Neutrophil (primary cell): ENCODE measurements around the gene ACAN.

ENCODE experiments used
- H3K27ac ChIP-seq: fragments of 200-600 bp; sonication (generic); 2 replicates; pipeline ENCODE4 v1.5.1; 2016; ENCODE audit warnings: mild to moderate bottlenecking, moderate library complexity
- H3K27me3 ChIP-seq: fragments of 200-600 bp; sonication (generic); 2 replicates; pipeline ENCODE4 v1.6.0; 2016; ENCODE audit warnings: mild to moderate bottlenecking
- H3K36me3 ChIP-seq: fragments of 200-600 bp; sonication (generic); 2 replicates; pipeline ENCODE4 v1.5.1; 2017
- H3K4me1 ChIP-seq, 2 experiments: fragments of 200-600 bp in 1 of 2; sonication (generic) in 1 of 2; 1 replicate in 1 of 2; 2 replicates in 1 of 2; pipeline versions ENCODE4 v1.5.1 to v1.6.1; 2013 to 2016; ENCODE audit warnings: low read depth in 1 of 2, low read length in 1 of 2, mild to moderate bottlenecking in 1 of 2, moderate library complexity in 1 of 2; ENCODE audit not compliant: control insufficient read depth in 1 of 2, insufficient read depth in 1 of 2
- H3K4me3 ChIP-seq, 2 experiments: fragments of 200-600 bp in 1 of 2; sonication (generic) in 1 of 2; 1 replicate in 1 of 2; 2 replicates in 1 of 2; pipeline ENCODE4 v1.5.1; 2013 to 2016; ENCODE audit warnings: low read depth in 1 of 2, low read length in 1 of 2, mild to moderate bottlenecking in 1 of 2, moderate library complexity in 1 of 2
- H3K9me3 ChIP-seq: fragments of 200-600 bp; sonication (generic); 2 replicates; pipeline ENCODE4 v1.5.1; 2016
- CTCF ChIP-seq: fragments of 200-600 bp; sonication (generic); IDR thresholded peaks from 2 replicates; pipeline ENCODE4 v1.5.1; 2016; ENCODE audit warnings: antibody characterized with exemption

ACAN gene

DNA sequence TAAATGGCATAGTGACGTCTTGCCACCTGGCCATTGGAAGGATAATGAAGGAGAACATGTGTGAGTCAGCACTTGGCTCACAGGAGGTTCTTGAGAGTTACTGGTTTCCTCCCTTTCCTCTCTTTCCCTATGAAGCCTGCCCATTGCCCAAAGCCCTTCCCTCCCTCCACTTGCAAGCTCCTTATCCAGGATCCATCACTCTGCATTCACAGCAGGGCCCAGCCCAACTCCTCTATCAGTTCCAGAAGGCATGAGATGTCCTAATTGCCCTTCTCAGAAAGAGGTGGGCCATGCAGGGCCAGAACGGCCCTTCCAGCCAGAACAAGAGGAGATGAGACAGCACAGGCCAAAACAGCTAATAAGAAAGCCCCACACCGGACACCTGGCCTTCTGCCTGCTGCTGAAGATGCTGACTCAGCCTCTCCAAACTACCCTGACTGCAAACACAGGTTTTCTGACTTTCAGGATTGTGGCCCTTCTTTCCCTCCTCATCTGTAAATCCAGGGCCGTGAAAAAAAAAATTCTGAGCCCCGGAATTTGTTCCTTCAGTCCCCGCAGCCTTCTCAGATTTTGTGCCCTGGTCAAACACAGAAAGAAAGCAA, 62.4 kb downstream of the ACAN start:
- no peaks in the 10 kb centered on the region for H3K27me3 ChIP-seq

GRCh38 chr15:88866295-88866881, 63.2 kb downstream of the ACAN start:
- Histone ChIP-seq H3K27ac (no peak overlapping the region), H3K36me3 (no peaks in the 10 kb centered on the region), H3K4me1 (no peaks in the 10 kb centered on the region), H3K27me3 (no peaks in the 10 kb centered on the region), H3K9me3 (no peaks in the 10 kb centered on the region), H3K4me3 (no peak overlapping the region)
- no peak for TF ChIP-seq CTCF

More for the DNA sequence above, 62.4 kb downstream of the ACAN start:
- H3K36me3 ChIP-seq = no peaks in the 10 kb centered on the region
- no peaks in the 10 kb centered on the region for H3K9me3 ChIP-seq
- H3K27ac ChIP-seq = no peak overlapping the region
- no peaks in the 10 kb centered on the region for H3K4me1 ChIP-seq
- no peak overlapping the region for H3K4me3 ChIP-seq
- TF ChIP-seq CTCF = no peak

DNA sequence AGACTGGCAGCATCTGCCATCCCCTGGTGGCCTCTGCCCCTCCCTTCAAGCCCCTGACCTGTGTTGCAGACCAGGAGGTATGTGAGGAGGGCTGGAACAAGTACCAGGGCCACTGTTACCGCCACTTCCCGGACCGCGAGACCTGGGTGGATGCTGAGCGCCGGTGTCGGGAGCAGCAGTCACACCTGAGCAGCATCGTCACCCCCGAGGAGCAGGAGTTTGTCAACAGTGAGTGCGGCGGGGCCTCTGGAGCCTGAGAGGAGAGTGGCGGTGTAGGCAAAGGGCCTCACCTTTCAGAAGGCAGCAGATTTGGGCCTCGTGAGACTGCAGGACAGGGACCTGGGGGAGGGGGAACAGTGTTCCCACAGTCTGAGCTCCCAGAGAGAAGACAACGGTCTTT, 68.1 kb downstream of the ACAN start:
- no peak for TF ChIP-seq CTCF
- no peak overlapping the region for H3K27ac ChIP-seq
- peaks cover 9% of the 10 kb centered on the region for H3K27me3 ChIP-seq
- no peaks in the 10 kb centered on the region for H3K36me3 ChIP-seq
- no peak overlapping the region for H3K4me3 ChIP-seq
- no peaks in the 10 kb centered on the region for H3K4me1 ChIP-seq
- H3K9me3 ChIP-seq = no peaks in the 10 kb centered on the region

GRCh38 chr15:88872106-88872505, 68.9 kb downstream of the ACAN start:
- H3K27me3 ChIP-seq = peaks cover 9% of the 10 kb centered on the region
- H3K36me3 ChIP-seq = no peaks in the 10 kb centered on the region
- no peak overlapping the region for H3K4me3 ChIP-seq
- no peaks in the 10 kb centered on the region for H3K4me1 ChIP-seq
- TF ChIP-seq CTCF = no peak
- no peak overlapping the region for H3K27ac ChIP-seq
- H3K9me3 ChIP-seq = no peaks in the 10 kb centered on the region

DNA sequence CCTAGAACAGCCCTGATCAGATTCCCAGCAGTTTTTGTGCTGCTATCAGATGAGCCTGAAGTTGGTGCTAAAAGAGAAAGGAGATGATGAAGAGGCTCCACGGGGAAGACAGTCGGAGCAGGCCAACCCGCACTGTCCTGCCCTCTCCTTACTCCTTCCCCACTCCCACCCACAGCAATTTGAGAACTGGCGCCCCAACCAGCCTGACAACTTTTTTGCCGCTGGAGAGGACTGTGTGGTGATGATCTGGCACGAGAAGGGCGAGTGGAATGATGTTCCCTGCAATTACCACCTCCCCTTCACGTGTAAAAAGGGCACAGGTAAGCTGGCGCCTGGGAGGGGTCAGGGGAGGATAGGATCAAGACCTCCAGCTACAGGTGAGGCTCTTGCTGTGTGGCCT, 69.5 kb downstream of the ACAN start:
- no peaks in the 10 kb centered on the region for H3K36me3 ChIP-seq
- H3K4me3 ChIP-seq = no peak overlapping the region
- no peak overlapping the region for H3K27ac ChIP-seq
- no peak for TF ChIP-seq CTCF
- no peaks in the 10 kb centered on the region for H3K9me3 ChIP-seq
- peaks cover 9% of the 10 kb centered on the region for H3K27me3 ChIP-seq
- H3K4me1 ChIP-seq = no peaks in the 10 kb centered on the region
